HG03108 (cell line): ENCODE measurements around the gene NPAS3.

ENCODE experiments used
- ATAC-seq: cut with Tn5 transposase; IDR thresholded peaks from one replicate; pipeline ENCODE4 v1.9.1; 2021; ENCODE audit warnings: moderate library complexity; ENCODE audit not compliant: unreplicated experiment

The NPAS3 gene

GRCh38 chr14:32938719-32939253 is at the start of gene NPAS3:
TSS of gene NPAS3 (plus strand) at chr14:32938879.
- no peak for ATAC-seq

GRCh38 chr14:32896979-32897697 is 41.5 kb upstream of the NPAS3 start:
- ATAC-seq = no peak

- ATAC-seq = no peak
Measured at GRCh38 chr14:32897698-32898064, 41.0 kb upstream of the NPAS3 start.

GRCh38 chr14:32898876-32899275 is 39.8 kb upstream of the NPAS3 start:
- no peak for ATAC-seq

GRCh38 chr14:32900547-32900946 is 38.1 kb upstream of the NPAS3 start:
- no peak for ATAC-seq

GRCh38 chr14:32905013-32905412 is 33.7 kb upstream of the NPAS3 start:
- no peak for ATAC-seq

GRCh38 chr14:32906672-32907071 is 32.0 kb upstream of the NPAS3 start:
- ATAC-seq = no peak

- no peak for ATAC-seq
Measured at GRCh38 chr14:32908196-32909084, 30.2 kb upstream of the NPAS3 start.

GRCh38 chr14:32913725-32914124 is 25.0 kb upstream of the NPAS3 start:
- ATAC-seq = no peak

- ATAC-seq = no peak
Measured at GRCh38 chr14:32914391-32914790, 24.3 kb upstream of the NPAS3 start.

- no peak for ATAC-seq
Measured at GRCh38 chr14:32920696-32921276, 17.9 kb upstream of the NPAS3 start.

GRCh38 chr14:32925439-32925838 is 13.2 kb upstream of the NPAS3 start:
- ATAC-seq = no peak

- no peak for ATAC-seq
Measured at GRCh38 chr14:32932302-32932913, 6.3 kb upstream of the NPAS3 start.

GRCh38 chr14:32932914-32933628 is 5.6 kb upstream of the NPAS3 start:
- no peak for ATAC-seq

- ATAC-seq = no peak
Measured at GRCh38 chr14:32933629-32934072, 5.0 kb upstream of the NPAS3 start.

- ATAC-seq = no peak
Measured at GRCh38 chr14:32934073-32934880, 4.4 kb upstream of the NPAS3 start.

- ATAC-seq = no peak
Measured at GRCh38 chr14:32934881-32935633, 3.6 kb upstream of the NPAS3 start.

- ATAC-seq = no peak
Measured at GRCh38 chr14:32939254-32940065, 781 bp downstream of the NPAS3 start.
